OCI-LY1 (cell line): Measurements from ENCODE around the gene HDAC3.

Experiments used
- EZH2 ChIP-seq: fragments of 200-600 bp; sonication (generic), shearing (Covaris generic); IDR thresholded peaks from 2 replicates; pipeline ENCODE4 v1.8.0; 2017; ENCODE audit warnings: borderline replicate concordance, mixed run types, mild to moderate bottlenecking, antibody characterized with exemption, low read length, moderate library complexity, mixed read lengths
- TF ChIP-seq, protein P1 (sequence below): fragments of 200-600 bp; sonication (generic), shearing (Covaris generic); IDR thresholded peaks from 2 replicates; pipeline ENCODE4 v1.5.1; 2017; ENCODE audit warnings: mild to moderate bottlenecking, antibody characterized with exemption, low read length, moderate library complexity, mixed read lengths

DNA sequence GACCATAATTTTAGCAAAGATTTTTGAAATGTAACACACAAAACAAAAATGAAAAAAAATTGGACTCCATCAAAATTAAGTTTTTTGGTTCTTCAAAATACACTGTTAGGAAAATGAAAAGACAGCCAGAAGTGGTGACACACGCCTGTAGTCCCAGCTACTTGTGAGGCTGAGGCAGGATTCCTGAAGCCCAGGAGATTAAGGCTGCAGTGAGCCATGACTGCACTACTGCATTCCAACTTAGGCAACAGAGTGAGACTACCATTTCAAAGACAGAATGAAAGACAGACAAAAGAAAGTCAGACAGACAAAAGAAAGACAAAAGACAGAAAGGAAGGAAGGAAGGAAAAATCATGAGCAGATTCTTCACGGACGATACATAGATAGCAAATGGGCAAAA is 25.4 kb downstream of the HDAC3 start:
- TF ChIP-seq EZH2 = no peak
- TF ChIP-seq, protein P1, sequence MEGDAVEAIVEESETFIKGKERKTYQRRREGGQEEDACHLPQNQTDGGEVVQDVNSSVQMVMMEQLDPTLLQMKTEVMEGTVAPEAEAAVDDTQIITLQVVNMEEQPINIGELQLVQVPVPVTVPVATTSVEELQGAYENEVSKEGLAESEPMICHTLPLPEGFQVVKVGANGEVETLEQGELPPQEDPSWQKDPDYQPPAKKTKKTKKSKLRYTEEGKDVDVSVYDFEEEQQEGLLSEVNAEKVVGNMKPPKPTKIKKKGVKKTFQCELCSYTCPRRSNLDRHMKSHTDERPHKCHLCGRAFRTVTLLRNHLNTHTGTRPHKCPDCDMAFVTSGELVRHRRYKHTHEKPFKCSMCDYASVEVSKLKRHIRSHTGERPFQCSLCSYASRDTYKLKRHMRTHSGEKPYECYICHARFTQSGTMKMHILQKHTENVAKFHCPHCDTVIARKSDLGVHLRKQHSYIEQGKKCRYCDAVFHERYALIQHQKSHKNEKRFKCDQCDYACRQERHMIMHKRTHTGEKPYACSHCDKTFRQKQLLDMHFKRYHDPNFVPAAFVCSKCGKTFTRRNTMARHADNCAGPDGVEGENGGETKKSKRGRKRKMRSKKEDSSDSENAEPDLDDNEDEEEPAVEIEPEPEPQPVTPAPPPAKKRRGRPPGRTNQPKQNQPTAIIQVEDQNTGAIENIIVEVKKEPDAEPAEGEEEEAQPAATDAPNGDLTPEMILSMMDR = no peak
